HG03378 (cell line): Measurements from ENCODE around the gene SREBF1.

ENCODE experiments used
- ATAC-seq: cut with Tn5 transposase; IDR thresholded peaks from one replicate; pipeline ENCODE4 v1.9.1; 2021; ENCODE audit warnings: mild to moderate bottlenecking, moderate library complexity; ENCODE audit not compliant: unreplicated experiment

The SREBF1 gene

GRCh38 chr17:17842111-17842876 lies 5.5 kb upstream of the SREBF1 start:
- no peak for ATAC-seq

- no peak for ATAC-seq
These were observed 4.8 kb upstream of the SREBF1 start for GRCh38 chr17:17841601-17842025.

GRCh38 chr17:17840751-17841591 lies 4.2 kb upstream of the SREBF1 start:
- no peak for ATAC-seq

- ATAC-seq = no peak
These were observed 3.3 kb upstream of the SREBF1 start for GRCh38 chr17:17839791-17840707.

GRCh38 chr17:17837966-17838962 lies 1.5 kb upstream of the SREBF1 start:
- no peak for ATAC-seq

DNA sequence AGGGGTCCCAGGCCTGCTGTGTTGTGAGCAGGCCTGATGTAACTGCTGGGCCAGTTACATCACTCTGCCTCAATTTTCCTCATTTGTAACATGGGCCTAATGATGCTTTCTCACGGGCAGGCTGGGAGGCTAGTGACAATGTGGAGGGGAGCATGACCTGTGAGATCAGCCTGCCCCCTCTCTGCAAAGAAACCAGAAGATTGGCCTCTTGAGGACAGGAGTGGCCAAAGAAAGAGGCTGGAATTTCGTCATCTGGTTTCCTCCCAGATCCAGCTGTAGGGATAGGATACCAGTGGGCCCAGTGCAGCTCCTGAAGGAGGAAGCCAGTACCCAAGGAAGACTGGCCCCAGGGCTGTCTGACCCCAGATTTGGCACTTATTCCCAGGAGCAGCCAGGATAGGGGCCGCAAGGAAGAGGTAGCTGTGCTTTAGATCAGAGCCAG lies 615 bp upstream of the SREBF1 start:
- no peak for ATAC-seq

- ATAC-seq = peak; percentile 55
These were observed 452 bp downstream of the SREBF1 start for GRCh38 chr17:17836250-17836817.

DNA sequence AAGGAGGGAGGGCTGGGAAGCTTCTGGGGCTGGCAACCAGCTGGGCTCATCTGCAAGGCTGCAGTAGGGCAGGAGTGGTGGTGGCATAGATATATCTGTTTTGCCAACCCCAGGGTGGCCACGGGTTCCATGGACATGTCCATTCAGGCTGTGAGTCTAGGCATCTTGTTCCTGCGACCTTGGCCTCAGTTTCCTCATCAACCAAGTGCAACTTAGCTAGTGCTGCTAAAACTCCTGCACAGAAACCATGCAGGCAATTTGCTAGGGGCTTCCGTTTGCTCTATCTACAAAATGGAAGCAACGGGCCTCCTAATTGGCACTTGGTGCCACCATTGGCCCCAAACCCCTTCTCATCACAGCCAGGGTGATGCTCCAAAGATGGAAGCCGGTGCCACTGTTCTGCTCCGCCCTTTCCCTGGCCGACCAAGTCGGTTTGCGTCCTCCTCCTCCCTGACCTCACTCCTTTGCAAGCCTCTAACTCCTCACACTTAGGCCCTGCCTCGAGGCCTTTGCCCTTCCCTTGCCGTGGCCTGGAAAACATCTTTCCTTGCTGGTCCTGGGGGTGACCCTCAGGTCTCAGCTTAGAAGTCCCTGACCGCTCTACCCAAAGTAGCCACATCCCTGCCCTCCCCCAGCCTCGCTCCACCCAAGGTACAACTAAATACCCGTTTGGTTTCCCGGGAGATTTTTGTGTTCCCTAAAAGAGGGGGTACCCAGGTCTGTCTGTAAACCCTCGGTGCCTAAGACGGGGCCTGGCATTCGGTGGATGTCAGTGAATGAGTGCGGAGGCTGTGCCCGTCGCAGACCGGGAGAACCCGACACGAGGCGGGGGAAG lies 1.2 kb downstream of the SREBF1 start:
- no peak for ATAC-seq

DNA sequence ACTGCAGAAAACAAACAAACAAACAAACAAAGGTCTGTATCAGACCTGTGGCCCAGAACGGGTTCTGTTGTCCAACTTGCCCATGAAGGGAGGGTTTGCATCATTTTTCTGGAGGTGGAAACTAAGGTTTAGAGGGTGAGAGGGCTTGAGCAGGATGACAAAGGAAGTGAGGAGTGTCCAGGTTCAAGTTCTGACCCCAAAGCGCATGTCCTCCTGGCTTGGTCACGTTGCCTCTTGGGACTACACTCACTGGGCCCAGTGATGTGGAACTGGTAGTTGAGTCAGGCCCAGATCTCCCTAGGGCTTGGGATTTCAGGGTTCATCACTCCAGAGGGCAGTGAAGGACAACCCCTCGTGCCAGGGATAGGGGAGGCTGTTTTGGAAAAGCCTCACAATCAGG lies 1.8 kb downstream of the SREBF1 start:
- no peak for ATAC-seq

DNA sequence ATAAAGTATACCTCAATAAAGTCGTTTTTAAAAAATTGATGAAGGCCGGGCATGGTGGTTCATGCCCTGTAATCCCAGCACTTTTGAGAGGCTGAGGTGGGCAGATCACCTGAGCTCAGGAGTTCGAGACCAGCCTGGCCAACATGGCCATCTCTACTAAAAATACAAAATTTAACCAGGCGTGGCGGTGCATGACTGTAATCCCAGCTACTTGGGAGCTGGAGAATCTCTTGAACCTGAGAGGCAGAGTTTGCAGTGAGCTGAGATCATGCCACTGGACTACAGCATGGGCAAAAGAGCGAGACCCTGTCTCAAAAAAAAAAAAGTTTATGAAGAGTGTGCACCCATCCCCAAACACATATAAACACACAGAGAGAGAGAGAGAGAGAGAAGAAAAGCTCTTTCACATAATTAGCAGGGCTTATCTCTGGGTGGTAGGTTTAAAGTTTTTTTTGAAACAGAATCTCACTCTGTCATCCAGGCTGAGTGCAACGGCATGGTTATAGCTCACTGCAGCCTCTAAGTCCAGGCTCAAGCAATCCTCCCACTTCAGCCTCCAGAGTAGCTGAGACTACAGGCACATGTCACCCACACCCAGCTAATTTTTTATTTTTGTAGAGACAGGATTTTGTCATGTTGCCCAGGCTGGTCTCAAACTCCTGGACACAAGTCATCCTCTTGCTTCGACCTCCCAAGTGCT lies 3.0 kb downstream of the SREBF1 start:
- ATAC-seq = no peak

GRCh38 chr17:17832032-17832363 lies 4.8 kb downstream of the SREBF1 start:
- ATAC-seq = no peak

DNA sequence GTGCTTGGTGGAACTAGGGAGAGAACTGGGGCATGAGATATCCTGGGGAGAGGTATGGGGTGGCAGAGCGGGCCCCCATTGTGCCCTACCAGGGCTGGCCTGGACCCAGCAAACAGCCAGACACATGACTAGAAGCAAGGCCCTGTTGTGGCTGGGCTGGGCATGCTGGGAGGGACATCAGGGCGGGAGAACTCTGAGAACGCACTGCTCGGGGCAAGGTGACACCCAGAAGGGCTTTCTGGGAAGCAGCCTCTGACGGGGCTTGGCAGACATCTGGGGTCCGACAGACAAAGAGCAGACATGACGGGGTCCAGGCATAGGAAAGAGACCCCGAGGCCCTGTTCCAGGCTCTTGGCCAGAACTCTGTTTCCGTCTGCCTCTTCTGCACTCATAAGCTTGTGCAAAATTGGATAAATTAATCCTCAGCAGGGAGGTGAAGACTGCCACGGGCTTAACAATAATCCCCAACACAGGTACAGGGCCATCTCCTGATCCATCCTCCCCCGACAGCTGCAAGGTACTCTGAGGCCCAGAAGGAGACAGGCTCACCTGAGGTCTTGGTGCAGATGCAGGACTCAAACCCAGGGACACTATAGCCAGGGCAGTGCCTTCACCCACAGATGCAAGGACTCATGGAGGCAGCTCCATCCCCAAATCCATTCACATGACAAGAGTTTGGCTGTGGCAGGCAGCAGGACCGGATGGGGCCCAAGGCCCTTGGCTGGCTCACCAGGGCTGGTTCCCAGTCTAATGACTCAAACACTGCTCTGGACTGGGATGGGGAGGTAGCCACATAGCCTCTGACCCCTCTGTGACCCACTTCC lies 5.4 kb downstream of the SREBF1 start:
- ATAC-seq = no peak

DNA sequence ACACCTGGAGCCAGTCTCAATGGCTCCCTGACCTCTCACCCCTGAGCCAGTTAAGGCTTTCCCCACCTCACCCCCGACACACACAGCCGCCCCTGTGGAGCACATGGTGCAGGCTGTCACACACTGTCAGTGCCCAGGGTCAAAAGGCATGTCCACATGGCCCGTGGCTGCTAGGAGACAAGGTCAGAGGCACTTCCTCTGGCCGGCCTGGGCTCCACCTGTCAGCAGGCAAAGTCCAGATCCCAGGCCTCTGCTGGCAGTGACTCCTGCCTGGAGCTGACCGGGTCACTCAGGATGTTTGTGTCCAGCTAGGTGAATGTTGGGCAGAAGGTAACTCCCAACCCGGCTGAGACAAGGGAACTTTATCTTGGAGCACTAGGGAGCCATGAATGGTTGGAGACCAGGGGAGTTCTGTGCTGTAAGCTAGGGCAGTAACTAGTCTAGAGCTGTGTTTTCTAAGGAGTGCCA lies 6.0 kb downstream of the SREBF1 start:
- ATAC-seq = no peak

GRCh38 chr17:17830269-17830567 lies 6.6 kb downstream of the SREBF1 start:
- ATAC-seq = no peak

GRCh38 chr17:17827826-17828621 lies 8.8 kb downstream of the SREBF1 start:
- ATAC-seq = no peak

DNA sequence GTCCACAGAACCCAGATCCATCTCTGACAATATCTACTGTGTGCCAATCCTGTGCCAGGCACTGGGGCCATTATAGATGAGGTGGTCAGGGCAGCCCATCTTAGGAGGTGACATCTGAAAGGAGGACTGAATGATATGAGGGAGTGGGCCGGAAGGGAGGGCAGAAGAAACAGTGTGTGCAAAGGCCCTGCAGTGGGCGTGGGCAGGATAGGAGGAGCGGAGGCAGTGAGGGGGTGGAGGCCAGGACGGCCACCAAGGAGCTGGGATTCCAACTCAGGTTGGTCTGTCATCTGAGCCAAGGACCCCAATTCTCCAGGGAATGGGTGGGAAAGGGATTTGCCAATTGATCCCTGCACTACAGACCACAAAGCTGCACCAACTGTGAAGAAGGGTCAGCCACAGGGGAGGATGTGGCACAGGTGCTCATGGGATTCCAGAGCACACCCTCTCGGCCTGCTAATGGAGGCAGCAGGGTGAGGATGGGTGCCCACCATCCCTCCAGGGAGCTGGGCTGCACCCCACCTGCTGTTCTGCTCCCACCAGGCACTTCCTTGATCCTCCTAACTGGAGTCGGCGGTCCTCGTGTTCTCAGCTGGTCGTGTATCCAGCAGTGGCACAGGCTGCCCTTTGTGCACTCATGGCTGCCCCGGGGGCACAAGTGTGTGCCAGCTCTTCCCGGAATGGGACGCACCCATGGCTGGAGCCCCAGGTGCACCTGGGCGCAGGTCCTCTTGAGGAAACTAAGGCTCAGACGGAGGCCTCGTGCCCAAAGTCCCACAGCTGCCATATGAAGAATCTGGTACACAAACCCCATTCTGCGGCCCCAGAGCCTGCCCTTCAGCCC lies 9.6 kb downstream of the SREBF1 start:
- no peak for ATAC-seq
